ENCODE results near the gene POLN.

POLN gene

GRCh38 chr4:2066571-2067445, 175.1 kb downstream of the POLN start:
- DNase-seq, result no peak

- no peak for DNase-seq
Measured at GRCh38 chr4:2066011-2066551, 175.8 kb downstream of the POLN start.

- DNase-seq, result no peak
Measured at GRCh38 chr4:2065106-2065930, 176.6 kb downstream of the POLN start.

- no peak for DNase-seq
Measured at GRCh38 chr4:2064276-2064991, 177.5 kb downstream of the POLN start.

GRCh38 chr4:2063557-2064275, 178.2 kb downstream of the POLN start:
- DNase-seq, result no peak

GRCh38 chr4:2062808-2063524, 179.0 kb downstream of the POLN start:
- DNase-seq, result no peak

GRCh38 chr4:2062168-2062807, 179.6 kb downstream of the POLN start:
- DNase-seq, result no peak

- no peak for DNase-seq
Measured at GRCh38 chr4:2061186-2062131, 180.5 kb downstream of the POLN start.

- no peak for DNase-seq
Measured at GRCh38 chr4:2060611-2061185, 181.2 kb downstream of the POLN start.

GRCh38 chr4:2059726-2060602, 182.0 kb downstream of the POLN start:
- DNase-seq, result no peak

GRCh38 chr4:2059046-2059725, 182.7 kb downstream of the POLN start, which contains the start of gene NAT8L:
NAT8L (plus strand) TSS chr4:2059327; CDS start chr4:2059512, 185 bp downstream.
- peak in 1 of 2 experiments; percentile 47 for DNase-seq

GRCh38 chr4:2058264-2059045, 183.5 kb downstream of the POLN start:
- peak in 1 of 2 experiments; percentile 23 for DNase-seq

- no peak for DNase-seq
Measured at GRCh38 chr4:2057382-2058065, 184.4 kb downstream of the POLN start.

- DNase-seq, result no peak
Measured at GRCh38 chr4:2054217-2054616, 187.7 kb downstream of the POLN start.

GRCh38 chr4:2051086-2051485, 190.8 kb downstream of the POLN start:
- DNase-seq, result no peak

GRCh38 chr4:2049811-2050210, 192.1 kb downstream of the POLN start:
- no peak for DNase-seq

Measured in NCI-H187 (cell line).